ENCODE data around the gene DGLUCY.
A peak's percentile ranks its signal among the peaks of the same experiment; 100 is the strongest.
"Not testable (repeated sequence)": the region's sequence is repeated elsewhere in the genome, so short reads cannot be mapped to it uniquely, and the experiment has no call there.

Gene DGLUCY

GRCh38 chr14:91231446-91231845 lies 117.6 kb downstream of the DGLUCY start:
- FAIRE-seq: no peak
- DNase-seq (ENCODE audit: insufficient read length, low spot score): no peak

GRCh38 chr14:91232052-91232451 lies 118.2 kb downstream of the DGLUCY start:
- DNase-seq (ENCODE audit: insufficient read length, low spot score): no peak
- FAIRE-seq: no peak

- DNase-seq (ENCODE audit: insufficient read length, low spot score): no peak
- no peak for FAIRE-seq
Observed at GRCh38 chr14:91232603-91233002, 118.7 kb downstream of the DGLUCY start.

- FAIRE-seq: no peak
- DNase-seq (ENCODE audit: insufficient read length, low spot score): no peak
Observed at GRCh38 chr14:91233936-91234790, 120.3 kb downstream of the DGLUCY start.

GRCh38 chr14:91234791-91235114 lies 120.9 kb downstream of the DGLUCY start:
- FAIRE-seq (no peak), DNase-seq (ENCODE audit: insufficient read length, low spot score) (no peak)

GRCh38 chr14:91235841-91236240 lies 122.0 kb downstream of the DGLUCY start:
- no peak for DNase-seq (ENCODE audit: insufficient read length, low spot score)
- no peak for FAIRE-seq

GRCh38 chr14:91237219-91237618 lies 123.3 kb downstream of the DGLUCY start:
- no peak for DNase-seq (ENCODE audit: insufficient read length, low spot score)
- FAIRE-seq: no peak

- DNase-seq (ENCODE audit: insufficient read length, low spot score) (no peak), FAIRE-seq (no peak)
Observed at GRCh38 chr14:91238085-91238484, 124.2 kb downstream of the DGLUCY start.

- FAIRE-seq (no peak), DNase-seq (ENCODE audit: insufficient read length, low spot score) (no peak)
Observed at GRCh38 chr14:91238661-91239060, 124.8 kb downstream of the DGLUCY start.

- DNase-seq (ENCODE audit: insufficient read length, low spot score) (no peak), FAIRE-seq (peak; percentile 98)
Observed at GRCh38 chr14:91241863-91242262, 128.0 kb downstream of the DGLUCY start.

- no peak for FAIRE-seq
- no peak for DNase-seq (ENCODE audit: insufficient read length, low spot score)
Observed at GRCh38 chr14:91242635-91243034, 128.8 kb downstream of the DGLUCY start.

GRCh38 chr14:91243074-91243471 lies 129.2 kb downstream of the DGLUCY start:
- FAIRE-seq: peak; percentile 72
- DNase-seq (ENCODE audit: insufficient read length, low spot score): no peak

- DNase-seq (ENCODE audit: insufficient read length, low spot score) (no peak), FAIRE-seq (peak; percentile 14)
Observed at GRCh38 chr14:91244501-91244901, 130.6 kb downstream of the DGLUCY start, which contains the start of gene GPR68. Gene GPR68, minus strand, starts transcription at chr14:91244704. Its CDS starts 9,654 bp downstream, at chr14:91235050.

GRCh38 chr14:91245029-91245428 lies 131.2 kb downstream of the DGLUCY start:
- no peak for FAIRE-seq
- no peak for DNase-seq (ENCODE audit: insufficient read length, low spot score)

- not testable (repeated sequence) for DNase-seq (ENCODE audit: insufficient read length, low spot score)
Observed at GRCh38 chr14:91245616-91246015, 131.7 kb downstream of the DGLUCY start.

GRCh38 chr14:91246051-91246852 lies 132.4 kb downstream of the DGLUCY start:
- DNase-seq (ENCODE audit: insufficient read length, low spot score) (no peak), FAIRE-seq (no peak)

More at GRCh38 chr14:91245616-91246015, 131.7 kb downstream of the DGLUCY start:
- not testable (repeated sequence) for FAIRE-seq

GRCh38 chr14:91249841-91250616 lies 136.2 kb downstream of the DGLUCY start:
- DNase-seq (ENCODE audit: insufficient read length, low spot score) (peak; percentile 85), FAIRE-seq (peak; percentile 99)

- FAIRE-seq (no peak), DNase-seq (ENCODE audit: insufficient read length, low spot score) (no peak)
Observed at GRCh38 chr14:91250912-91251311, 137.0 kb downstream of the DGLUCY start.

- FAIRE-seq (no peak), DNase-seq (ENCODE audit: insufficient read length, low spot score) (no peak)
Observed at GRCh38 chr14:91252871-91253794, 139.3 kb downstream of the DGLUCY start.

GRCh38 chr14:91253795-91254323 lies 140.0 kb downstream of the DGLUCY start:
- no peak for FAIRE-seq
- no peak for DNase-seq (ENCODE audit: insufficient read length, low spot score)
